Esophagus (tissue), 2 donors: ENCODE measurements around the gene POM121C. TPM values are rescaled to one million over a fixed set of nuclear protein-coding genes. Genes with fewer than 3 reads are reported as not detected.
"Not testable (repeated sequence)": the region's sequence is repeated elsewhere in the genome, so short reads cannot be mapped to it uniquely, and the experiment has no call there.

ENCODE experiments used
- H3K27ac ChIP-seq, 2 donors: one replicate each; pipeline ENCODE4 v1.5.1; 2013; ENCODE audit warnings: low read depth in 2 of 2, mild to moderate bottlenecking in 2 of 2, inconsistent platforms in 1 of 2, low read length in 1 of 2, moderate library complexity in 1 of 2
- H3K27me3 ChIP-seq, 2 donors: one replicate each; pipeline ENCODE4 v1.6.1; 2013; ENCODE audit warnings: low read length in 2 of 2, control low read depth in 1 of 2, mild to moderate bottlenecking in 1 of 2; ENCODE audit not compliant: insufficient read depth in 2 of 2, control insufficient read depth in 1 of 2
- H3K36me3 ChIP-seq, 2 donors: one replicate each; pipeline ENCODE4 v1.6.1; 2013; ENCODE audit warnings: low read length in 1 of 2; ENCODE audit not compliant: control insufficient read depth in 2 of 2, insufficient read depth in 2 of 2
- H3K4me1 ChIP-seq, 2 donors: one replicate each; pipeline ENCODE4 v1.6.1; 2013; ENCODE audit warnings: low read length in 1 of 2; ENCODE audit not compliant: control insufficient read depth in 2 of 2, insufficient read depth in 2 of 2
- H3K4me3 ChIP-seq, 2 donors: one replicate each; pipeline ENCODE4 v1.5.1; 2013; ENCODE audit warnings: low read length in 2 of 2, mild to moderate bottlenecking in 2 of 2, low read depth in 1 of 2, moderate library complexity in 1 of 2
- H3K9me3 ChIP-seq, 2 donors: one replicate each; pipeline ENCODE4 v1.6.1; 2013; ENCODE audit warnings: mild to moderate bottlenecking in 2 of 2, low read depth in 1 of 2, low read length in 1 of 2, moderate library complexity in 1 of 2; ENCODE audit not compliant: control insufficient read depth in 2 of 2, insufficient read depth in 1 of 2
- WGBS, 2 donors: extraction: QIAGEN DNeasy Blood & Tissue Kit; methylation state at CpG; one replicate each; pipeline ENCODE4 v1.1.7; 2013; 5-methylcytosine and 5-hydroxymethylcytosine counted together
- polyA plus RNA-seq, 2 donors: library from polyadenylated mRNA; stranded (reverse); fragments of 200-250 nt; gene quantifications; one replicate each; pipeline ENCODE4 v1.2.3, GENCODE V29; 2013
- donor health status: healthy with polysubstance abuse.
- donor health status: Bipolar disorder and iron deficiency.

Gene POM121C
- polyA plus RNA-seq, 2 donors: 9.9 to 12.5 TPM

- 1 to 2% methylated on average over 23 to 30 of the region's 32 CpGs for WGBS, 2 donors
- H3K4me3 ChIP-seq: peak overlapping the region; percentile 74 to 87
- H3K36me3 ChIP-seq, H3K27me3 ChIP-seq, H3K4me1 ChIP-seq, H3K9me3 ChIP-seq: not testable (repeated sequence)
- peak overlapping the region; percentile 80 to 87 for H3K27ac ChIP-seq
These were observed 632 bp downstream of the POM121C start for GRCh38 chr7:75485355-75485978.

GRCh38 chr7:75480313-75480712 is 5.8 kb downstream of the POM121C start:
- not testable (repeated sequence) for H3K4me1 ChIP-seq, H3K27ac ChIP-seq, H3K9me3 ChIP-seq, H3K27me3 ChIP-seq, H3K4me3 ChIP-seq, H3K36me3 ChIP-seq

GRCh38 chr7:75477457-75477856 is 8.6 kb downstream of the POM121C start:
- H3K9me3 ChIP-seq, H3K4me3 ChIP-seq, H3K27ac ChIP-seq, H3K4me1 ChIP-seq, H3K36me3 ChIP-seq, H3K27me3 ChIP-seq: not testable (repeated sequence)

GRCh38 chr7:75470166-75470565 is 15.9 kb downstream of the POM121C start:
- H3K9me3 ChIP-seq, H3K36me3 ChIP-seq: not testable (repeated sequence)
- WGBS, 2 donors: 75 to 100% methylated on average over 1 to 2 of the region's 4 CpGs

GRCh38 chr7:75460541-75460940 is 25.6 kb downstream of the POM121C start:
- not testable (repeated sequence) for H3K4me3 ChIP-seq, H3K27ac ChIP-seq, H3K9me3 ChIP-seq, H3K4me1 ChIP-seq, H3K36me3 ChIP-seq, H3K27me3 ChIP-seq
- WGBS, 2 donors: 70 to 80% methylated on average over 4 of the region's 5 CpGs

More at GRCh38 chr7:75470166-75470565, 15.9 kb downstream of the POM121C start:
- H3K27me3 ChIP-seq, H3K27ac ChIP-seq, H3K4me3 ChIP-seq, H3K4me1 ChIP-seq: not testable (repeated sequence)

GRCh38 chr7:75458034-75458433 is 28.1 kb downstream of the POM121C start:
- H3K36me3 ChIP-seq, H3K4me1 ChIP-seq, H3K9me3 ChIP-seq, H3K27ac ChIP-seq, H3K27me3 ChIP-seq, H3K4me3 ChIP-seq: not testable (repeated sequence)
- 100% methylated on average over 1 of the region's 5 CpGs; no CpG with 5 or more reads in 1 of the 2 donors for WGBS, 2 donors

- 92 to 93% methylated on average over 4 to 8 of the region's 10 CpGs for WGBS, 2 donors
- H3K27me3 ChIP-seq, H3K4me3 ChIP-seq, H3K27ac ChIP-seq, H3K4me1 ChIP-seq, H3K9me3 ChIP-seq, H3K36me3 ChIP-seq: not testable (repeated sequence)
These were observed 29.7 kb downstream of the POM121C start for GRCh38 chr7:75456403-75456802.

GRCh38 chr7:75452494-75452955 is 33.6 kb downstream of the POM121C start:
- not testable (repeated sequence) for H3K36me3 ChIP-seq, H3K27me3 ChIP-seq, H3K9me3 ChIP-seq, H3K4me1 ChIP-seq, H3K27ac ChIP-seq, H3K4me3 ChIP-seq
- WGBS, 2 donors: 7 to 15% methylated on average over 3 of the region's 4 CpGs

- H3K36me3 ChIP-seq, H3K9me3 ChIP-seq, H3K27ac ChIP-seq, H3K4me1 ChIP-seq, H3K4me3 ChIP-seq, H3K27me3 ChIP-seq: not testable (repeated sequence)
- WGBS, 2 donors: 83 to 91% methylated on average over 3 of the region's 5 CpGs
These were observed 36.2 kb downstream of the POM121C start for GRCh38 chr7:75449946-75450345.

- not testable (repeated sequence) for H3K9me3 ChIP-seq, H3K27me3 ChIP-seq, H3K36me3 ChIP-seq, H3K4me1 ChIP-seq
- Histone ChIP-seq H3K4me3 (peak overlapping the region; percentile 51 to 52), H3K27ac (peak overlapping the region; percentile 63 to 81)
- WGBS, 2 donors: 1 to 3% methylated on average over 6 to 46 of the region's 76 CpGs
These were observed 43.5 kb downstream of the POM121C start for GRCh38 chr7:75442465-75443111.
